HCT116 (cell line): ENCODE measurements around the gene ORMDL3. TPM values are rescaled to one million over a fixed set of nuclear protein-coding genes. Genes with fewer than 3 reads are reported as not detected.

ENCODE experiments used
- ATAC-seq: fragments of 200-7000 bp; cut with Tn5 transposase; 2 replicates; pipeline ENCODE4 v1.9.1; 2020; ENCODE audit warnings: mild to moderate bottlenecking, moderate library complexity
- BruUV-seq: library from RNA; stranded (reverse); fragments of 400-500 nt; replicated peaks from 2 replicates; lab custom pipeline; 2021; lab: Mats Ljungman, UMichigan
- CTCF ChIA-PET: fragments of 300-600 bp; sonication (Branson Sonifier 250); formaldehyde crosslinking; loops from one replicate; lab custom pipeline; 2021; ENCODE audit warnings: antibody characterized with exemption; lab: Charles Lee
- POLR2A ChIA-PET: fragments of 300-600, 350-600 bp; sonication (Branson Sonifier 250); formaldehyde crosslinking; loops from one replicate; lab custom pipeline; 2021; ENCODE audit warnings: antibody characterized with exemption; lab: Charles Lee
- RAD21 ChIA-PET, 2 experiments: fragments of 300-600 bp; sonication (Branson Sonifier 250); formaldehyde crosslinking; loops; one replicate each; lab custom pipeline; 2023; ENCODE audit warnings: low total read pairs in 2 of 2; ENCODE audit not compliant: uncharacterized antibody in 2 of 2, unreplicated experiment in 2 of 2, low non-redundant PET in 1 of 2; lab: Charles Lee
- DNase-seq: peaks from one replicate; pipeline ENCODE4 v3.0.0-alpha.2; 2010; ENCODE audit warnings: low read depth, low spot score
- H2AFZ ChIP-seq: fragments of 200-600 bp; shearing (Covaris generic), sonication (generic); 2 replicates; pipeline ENCODE4 v1.6.1; 2017; ENCODE audit warnings: low read depth, mixed run types, mixed read lengths, antibody characterized with exemption, low read length; ENCODE audit not compliant: poor library complexity, severe bottlenecking
- H3K27ac ChIP-seq: 2 replicates; pipeline ENCODE4 v1.5.1; 2012; ENCODE audit warnings: low read depth, low read length
- H3K27me3 ChIP-seq: fragments of 200-600 bp; sonication (generic); 2 replicates; pipeline ENCODE4 v1.6.1; 2016; ENCODE audit warnings: mixed run types, low read length, mixed read lengths; ENCODE audit not compliant: insufficient read depth
- H3K36me3 ChIP-seq, 2 experiments: fragments of 200-500 bp in 1 of 2; fragments of 200-600 bp in 1 of 2; sonication (Bioruptor generic) in 1 of 2; sonication (generic) in 1 of 2; 2 replicates each; pipeline versions ENCODE4 v1.5.1 to v1.6.1; 2014 to 2016; ENCODE audit warnings: low read length in 2 of 2, inconsistent platforms in 1 of 2, mixed read lengths in 1 of 2, mixed run types in 1 of 2; ENCODE audit not compliant: insufficient read depth in 2 of 2, control insufficient read depth in 1 of 2
- H3K4me1 ChIP-seq, 2 experiments: fragments of 200-600 bp in 1 of 2; sonication (generic) in 1 of 2; 2 replicates each; pipeline versions ENCODE4 v1.5.1 to v1.6.1; 2012 to 2017; ENCODE audit warnings: low read length in 2 of 2, inconsistent platforms in 1 of 2, mild to moderate bottlenecking in 1 of 2, mixed read lengths in 1 of 2, mixed run types in 1 of 2, moderate library complexity in 1 of 2; ENCODE audit not compliant: insufficient read depth in 2 of 2, control insufficient read depth in 1 of 2
- H3K4me2 ChIP-seq: fragments of 200-600 bp; sonication (generic); 2 replicates; pipeline ENCODE4 v1.6.1; 2017; ENCODE audit warnings: mixed run types, low read length, mixed read lengths
- H3K4me3 ChIP-seq, 2 experiments: fragments of 200-600 bp in 1 of 2; sonication (generic) in 1 of 2; replicated peaks in 1 of 2; 2 replicates each; pipeline ENCODE4 v1.5.1; 2011 to 2016; ENCODE audit warnings: low read length in 2 of 2, control low read depth in 1 of 2, low read depth in 1 of 2, mild to moderate bottlenecking in 1 of 2, mixed read lengths in 1 of 2, mixed run types in 1 of 2
- H3K79me2 ChIP-seq: fragments of 200-600 bp; sonication (generic); 2 replicates; pipeline ENCODE4 v1.6.1; 2017; ENCODE audit warnings: mild to moderate bottlenecking, mixed run types, low read length, moderate library complexity, mixed read lengths; ENCODE audit not compliant: insufficient read depth
- H3K9ac ChIP-seq: fragments of 200-600 bp; sonication (generic); 2 replicates; pipeline ENCODE4 v1.6.1; 2016; ENCODE audit warnings: low read length, mixed read lengths
- H3K9me2 ChIP-seq: fragments of 200-600 bp; sonication (generic), shearing (Covaris generic); 2 replicates; pipeline ENCODE4 v1.6.1; 2017; ENCODE audit warnings: mixed run types, mild to moderate bottlenecking, moderate library complexity; ENCODE audit not compliant: insufficient read depth
- H3K9me3 ChIP-seq, 2 experiments: fragments of 200-500 bp in 1 of 2; fragments of 200-600 bp in 1 of 2; sonication (Bioruptor generic) in 1 of 2; sonication (generic) in 1 of 2; 2 replicates each; pipeline ENCODE4 v1.6.1; 2014 to 2017; ENCODE audit warnings: low read length in 2 of 2, mixed read lengths in 2 of 2, inconsistent platforms in 1 of 2, low read depth in 1 of 2, mild to moderate bottlenecking in 1 of 2, mixed run types in 1 of 2, moderate library complexity in 1 of 2; ENCODE audit not compliant: control insufficient read depth in 1 of 2, insufficient read depth in 1 of 2
- H4K20me1 ChIP-seq: fragments of 200-600 bp; sonication (generic), shearing (Covaris generic); 2 replicates; pipeline ENCODE4 v1.6.1; 2017; ENCODE audit warnings: mixed run types, mild to moderate bottlenecking, moderate library complexity; ENCODE audit not compliant: insufficient read depth
- CBX3 ChIP-seq: IDR thresholded peaks from 2 replicates; pipeline ENCODE4 v1.6.1; 2012; ENCODE audit warnings: low read depth
- CEBPB ChIP-seq: IDR thresholded peaks from 2 replicates; pipeline ENCODE4 v1.6.1; 2012; ENCODE audit warnings: low read depth
- CTCF ChIP-seq, 3 experiments: fragments of 200-600 bp in 1 of 3; sonication (generic) in 1 of 3; IDR thresholded peaks in 2 of 3; conservative IDR thresholded peaks in 1 of 3; 2 replicates each; pipeline ENCODE4 v1.5.1; 2012 to 2017; ENCODE audit warnings: low read depth in 2 of 3, low read length in 2 of 3, antibody characterized with exemption in 1 of 3, borderline replicate concordance in 1 of 3, control low read depth in 1 of 3, mild to moderate bottlenecking in 1 of 3, mixed read lengths in 1 of 3, mixed run types in 1 of 3, moderate library complexity in 1 of 3; ENCODE audit not compliant: insufficient read depth in 1 of 3
- EZH2 ChIP-seq: fragments of 200-600 bp; sonication (generic); IDR thresholded peaks from 2 replicates; pipeline ENCODE4 v1.6.1; 2017; ENCODE audit warnings: antibody characterized with exemption, mixed run types
- EZH2phosphoT487 ChIP-seq: fragments of 200-600 bp; IDR thresholded peaks from 2 replicates; pipeline ENCODE4 v1.6.1; 2018; ENCODE audit warnings: antibody characterized with exemption, borderline replicate concordance
- FOSL1 ChIP-seq: IDR thresholded peaks from 2 replicates; pipeline ENCODE4 v1.6.1; 2012; ENCODE audit warnings: low read depth
- MAX ChIP-seq: IDR thresholded peaks from 2 replicates; pipeline ENCODE4 v1.6.1; 2012
- POLR2A ChIP-seq: IDR thresholded peaks from 2 replicates; pipeline ENCODE4 v1.7.0; 2011; ENCODE audit warnings: borderline replicate concordance; ENCODE audit not compliant: insufficient read depth, insufficient read length; ENCODE audit errors: extremely low read depth
- SIN3A ChIP-seq: IDR thresholded peaks from 2 replicates; pipeline ENCODE4 v1.6.1; 2012; ENCODE audit warnings: low read depth
- SP1 ChIP-seq: IDR thresholded peaks from 2 replicates; pipeline ENCODE4 v1.6.1; 2012; ENCODE audit warnings: low read depth
- SRF ChIP-seq: IDR thresholded peaks from 2 replicates; pipeline ENCODE4 v1.6.1; 2012; ENCODE audit warnings: low read depth
- TCF7L2 ChIP-seq: IDR thresholded peaks from 2 replicates; pipeline ENCODE4 v1.7.0; 2011; ENCODE audit warnings: borderline replicate concordance, inconsistent platforms; ENCODE audit not compliant: insufficient read depth, insufficient read length; ENCODE audit errors: extremely low read depth
- ZFX ChIP-seq: fragments of 450-650 bp; IDR thresholded peaks from 2 replicates; pipeline ENCODE4 v1.6.1; 2017
- intact Hi-C: fragments of 100-400 bp; cut with micrococcal nuclease; formaldehyde crosslinking; loops from 2 replicates; pipeline ENCODE4 v1.10.0; 2022
- total RNA-seq: library from RNA; stranded (reverse); gene quantifications from one replicate; pipeline ENCODE4 v1.2.1, GENCODE V29; 2021; ENCODE audit not compliant: unreplicated experiment

Gene ORMDL3
- total RNA-seq, 1 experiment from 2014 or later, result 46.9 TPM

GRCh38 chr17:39962642-39963220, 35.3 kb upstream of the ORMDL3 start, which contains the start of gene GSDMA:
Gene GSDMA, plus strand, starts transcription at chr17:39963004. Its CDS starts 2,684 bp downstream, at chr17:39965688.
- intact Hi-C loops, result no loop called here
- DNase-seq (no peak), ATAC-seq (no peak)
- Histone ChIP-seq H3K9me2 (no peaks in the 10 kb centered on the region), H3K9me3 (no peaks in the 10 kb centered on the region), H3K4me3 (no peak within 1 kb of the TSS), H4K20me1 (no peaks in the 10 kb centered on the region), H3K9ac (no peak within 1 kb of the TSS), H3K27ac (no peak within 1 kb of the TSS), H2AFZ (no peak within 1 kb of the TSS), H3K36me3 (no peaks in the 10 kb centered on the region), H3K4me1 (peaks cover 2 to 13% of the 10 kb centered on the region in 2 experiments; a peak in 2 of 4 replicates), H3K27me3 (peaks cover 5% of the 10 kb centered on the region; the same call in 1 of the 2 replicates), H3K4me2 (no peak within 1 kb of the TSS), H3K79me2 (no peaks in the 10 kb centered on the region)
- CTCF ChIA-PET, result no interaction called here
- no TSS peak for BruUV-seq
- RAD21 ChIA-PET, result no interaction called here
- TF ChIP-seq ZFX (no peak), SRF (no peak), SP1 (no peak)
- POLR2A ChIA-PET, result no interaction called here

GRCh38 chr17:39960524-39961041, 33.2 kb upstream of the ORMDL3 start:
- ATAC-seq, result no peak
- H4K20me1 ChIP-seq, result no peaks in the 10 kb centered on the region
- no peak overlapping the region for H2AFZ ChIP-seq
- CTCF ChIA-PET, result no interaction called here
- peaks cover 2 to 13% of the 10 kb centered on the region in 2 experiments; a peak in 2 of 4 replicates for H3K4me1 ChIP-seq
- RAD21 ChIA-PET, result no interaction called here
- no peak for DNase-seq
- no peak overlapping the region for H3K27ac ChIP-seq
- POLR2A ChIA-PET, result no interaction called here
- peaks cover 3% of the 10 kb centered on the region; the same call in 1 of the 2 replicates for H3K27me3 ChIP-seq
- H3K4me3 ChIP-seq, result no peak overlapping the region
- no peaks in the 10 kb centered on the region for H3K9me2 ChIP-seq
- intact Hi-C loops, result no loop called here
- no peak for TF ChIP-seq CEBPB
- no peak for TF ChIP-seq FOSL1
- TF ChIP-seq EZH2phosphoT487, result no peak
- no peak for TF ChIP-seq SRF
- no peak for TF ChIP-seq CBX3
- TF ChIP-seq SIN3A, result no peak
- no peak for TF ChIP-seq POLR2A
- no peak for TF ChIP-seq EZH2
- TF ChIP-seq CTCF (IDR thresholded peaks at IDR 0.05 in 2 of 3, conservative IDR thresholded peaks at IDR 0.05 in 1 of 3; ENCODE audit: borderline replicate concordance in 1 of 3, insufficient read depth in 1 of 3, low read depth in 2 of 3, low read length in 2 of 3), result no peak
- TF ChIP-seq MAX, result no peak
- TF ChIP-seq TCF7L2, result no peak
- no peaks in the 10 kb centered on the region for H3K9me3 ChIP-seq
- no TSS peak for BruUV-seq
- H3K9ac ChIP-seq, result no peak overlapping the region
- H3K79me2 ChIP-seq, result no peaks in the 10 kb centered on the region
- no peaks in the 10 kb centered on the region for H3K36me3 ChIP-seq
- no peak overlapping the region for H3K4me2 ChIP-seq
